Dendritic cell treated with granulocyte-macrophage colony-stimulating factor and Interleukin-4, amounts not matched to agents 40 ng/mL and 50 ng/mL, for 4 days (primary cell): Measurements from ENCODE around the gene RBP3.

ENCODE experiments used
- H3K27ac Mint-ChIP-seq: one replicate; pipeline ENCODE4 v1.8.0; 2022; ENCODE audit warnings: mild to moderate bottlenecking, mixed read lengths
- H3K27me3 Mint-ChIP-seq: one replicate; pipeline ENCODE4 v1.8.0; 2022; ENCODE audit warnings: mild to moderate bottlenecking, mixed read lengths
- H3K36me3 Mint-ChIP-seq: one replicate; pipeline ENCODE4 v1.8.0; 2022; ENCODE audit warnings: low read depth, mixed read lengths
- H3K4me1 Mint-ChIP-seq: one replicate; pipeline ENCODE4 v1.8.0; 2022; ENCODE audit warnings: low read depth, mixed read lengths
- H3K4me3 Mint-ChIP-seq: one replicate; pipeline ENCODE4 v1.8.0; 2022; ENCODE audit warnings: mild to moderate bottlenecking, moderate library complexity, mixed read lengths
- H3K9me3 Mint-ChIP-seq: one replicate; pipeline ENCODE4 v1.8.0; 2022; ENCODE audit warnings: mixed read lengths
- intact Hi-C: fragments of 100-400 bp; cut with micrococcal nuclease; formaldehyde crosslinking; loops from one replicate; pipeline ENCODE4 v1.15.0; 2022

Gene RBP3

DNA sequence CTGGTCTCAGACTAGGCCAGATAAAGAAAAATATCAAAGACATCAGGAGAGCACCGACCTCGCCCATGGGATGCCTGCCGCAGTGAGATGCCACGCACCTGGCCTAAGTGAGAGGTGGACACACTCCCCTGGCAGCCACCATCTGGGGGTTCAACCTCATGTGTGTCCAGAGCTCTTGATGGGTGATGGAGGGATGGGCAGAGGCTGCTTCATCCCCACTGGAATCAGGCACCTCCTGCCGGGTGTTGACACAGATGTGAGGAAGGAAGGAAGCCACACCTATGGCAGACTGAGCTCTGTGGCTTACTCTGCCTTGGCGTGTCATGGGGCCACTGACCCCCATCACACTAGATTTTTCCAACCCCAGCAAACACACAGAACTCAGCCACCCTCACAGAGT is 24.6 kb downstream of the RBP3 start:
- Mint-ChIP-seq H3K36me3 (no peaks in the 10 kb centered on the region), H3K27ac (no peak overlapping the region), H3K27me3 (peaks cover 21% of the 10 kb centered on the region), H3K4me1 (no peaks in the 10 kb centered on the region), H3K4me3 (no peak overlapping the region), H3K9me3 (no peaks in the 10 kb centered on the region)
- intact Hi-C loops = no loop called here

DNA sequence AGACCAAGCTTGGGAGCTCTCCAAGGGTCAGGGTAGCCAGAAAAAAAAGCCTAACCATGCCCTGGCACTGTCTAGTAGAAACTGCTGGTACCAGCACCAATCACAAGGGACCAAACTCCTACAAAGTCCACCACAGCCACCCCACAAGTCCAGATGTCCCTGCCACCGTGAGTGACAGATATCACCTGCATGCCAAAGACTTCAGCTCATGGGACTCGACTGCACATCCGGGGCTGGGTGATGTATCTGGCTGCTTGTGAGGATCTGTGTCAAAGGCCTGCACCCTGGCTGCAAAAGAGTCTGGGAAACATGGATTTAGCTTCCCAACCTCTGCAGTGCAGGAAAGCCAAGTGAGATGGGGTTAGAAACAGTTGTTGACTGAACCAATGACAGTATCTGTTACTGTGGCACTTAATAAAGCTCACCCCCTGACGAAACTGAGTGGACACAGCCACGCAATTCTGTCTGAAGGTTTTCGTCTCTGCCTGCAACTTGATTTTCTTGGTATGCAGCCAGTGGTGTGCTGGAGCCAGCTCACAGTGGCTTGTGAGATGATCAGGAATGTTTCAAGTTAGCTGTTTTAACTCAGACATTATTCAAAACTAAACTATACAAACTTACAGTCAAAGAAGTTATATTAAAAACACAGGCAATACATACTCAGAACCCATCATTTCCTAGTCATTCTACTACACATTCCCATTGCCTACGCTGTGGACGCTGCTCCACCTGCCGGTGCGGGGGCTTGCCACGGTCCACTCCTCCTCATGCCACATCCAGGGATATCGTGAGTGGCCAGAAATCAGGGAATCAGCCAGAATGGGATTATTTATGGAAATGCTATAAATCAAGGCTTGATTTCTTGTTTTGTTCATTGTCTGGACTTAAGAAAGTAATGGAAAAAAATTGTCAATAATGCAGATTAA is 26.7 kb downstream of the RBP3 start:
- intact Hi-C loops = no loop called here
- Mint-ChIP-seq H3K36me3 (no peaks in the 10 kb centered on the region), H3K27me3 (peaks cover 37% of the 10 kb centered on the region), H3K4me3 (no peak overlapping the region), H3K4me1 (no peaks in the 10 kb centered on the region), H3K9me3 (no peaks in the 10 kb centered on the region), H3K27ac (no peak overlapping the region)

DNA sequence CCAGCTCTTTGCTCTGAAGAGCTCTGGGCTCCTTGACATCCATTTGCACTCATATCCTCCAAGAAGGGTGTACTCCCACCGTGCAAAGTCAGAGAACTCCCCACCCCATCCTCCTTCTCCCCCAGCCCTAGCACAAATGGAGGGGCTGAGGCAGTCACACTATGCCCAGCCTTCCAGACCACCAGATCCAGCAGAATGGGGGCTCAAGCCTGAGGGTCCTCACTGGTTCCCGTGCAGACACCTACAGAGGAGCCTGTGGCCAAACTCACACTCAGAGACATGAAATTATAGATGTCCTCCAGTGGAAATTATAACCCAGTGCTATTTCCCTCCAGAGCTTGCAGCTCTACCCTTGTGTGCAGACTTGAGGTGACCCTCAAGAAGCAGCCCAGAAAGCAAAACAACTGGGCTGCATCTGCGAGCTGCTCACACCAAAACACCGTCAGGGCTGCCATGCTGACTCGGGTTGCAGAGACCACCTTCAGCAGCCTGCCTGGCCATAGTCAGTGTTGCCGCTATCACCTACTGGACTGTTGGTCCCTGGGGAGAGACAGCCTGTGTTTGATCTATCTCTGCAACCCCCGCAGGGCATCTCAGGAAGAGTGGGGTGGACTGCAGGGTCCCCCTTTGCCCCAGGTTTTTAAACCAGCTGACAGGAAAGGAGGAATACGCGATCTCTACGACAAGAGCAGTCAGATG is 28.5 kb downstream of the RBP3 start:
- Mint-ChIP-seq H3K36me3 (no peaks in the 10 kb centered on the region), H3K9me3 (no peaks in the 10 kb centered on the region), H3K27me3 (peaks cover 52% of the 10 kb centered on the region), H3K4me3 (no peak overlapping the region), H3K27ac (no peak overlapping the region), H3K4me1 (no peaks in the 10 kb centered on the region)
- intact Hi-C loops = no loop called here

DNA sequence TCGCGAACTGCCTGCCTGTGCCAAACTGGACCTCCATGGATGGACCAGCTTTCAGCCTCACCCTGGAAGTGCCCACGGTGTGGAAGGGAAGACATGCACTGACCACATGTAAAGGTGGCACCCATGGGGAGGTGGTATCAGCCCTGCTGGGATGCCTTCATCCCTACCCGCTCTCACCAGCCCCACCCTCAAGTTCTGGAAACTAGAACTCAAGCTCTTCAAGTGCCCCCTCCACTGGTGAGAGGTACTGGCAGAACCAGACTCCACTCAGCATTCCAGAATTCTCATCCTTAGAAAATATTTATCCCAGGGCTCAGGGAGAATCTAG is 30.0 kb downstream of the RBP3 start:
- H3K27me3 Mint-ChIP-seq = peaks cover 55% of the 10 kb centered on the region
- intact Hi-C loops = no loop called here
- H3K36me3 Mint-ChIP-seq = no peaks in the 10 kb centered on the region
- H3K4me3 Mint-ChIP-seq = no peak overlapping the region
- no peaks in the 10 kb centered on the region for H3K9me3 Mint-ChIP-seq
- no peak overlapping the region for H3K27ac Mint-ChIP-seq
- H3K4me1 Mint-ChIP-seq = no peaks in the 10 kb centered on the region

DNA sequence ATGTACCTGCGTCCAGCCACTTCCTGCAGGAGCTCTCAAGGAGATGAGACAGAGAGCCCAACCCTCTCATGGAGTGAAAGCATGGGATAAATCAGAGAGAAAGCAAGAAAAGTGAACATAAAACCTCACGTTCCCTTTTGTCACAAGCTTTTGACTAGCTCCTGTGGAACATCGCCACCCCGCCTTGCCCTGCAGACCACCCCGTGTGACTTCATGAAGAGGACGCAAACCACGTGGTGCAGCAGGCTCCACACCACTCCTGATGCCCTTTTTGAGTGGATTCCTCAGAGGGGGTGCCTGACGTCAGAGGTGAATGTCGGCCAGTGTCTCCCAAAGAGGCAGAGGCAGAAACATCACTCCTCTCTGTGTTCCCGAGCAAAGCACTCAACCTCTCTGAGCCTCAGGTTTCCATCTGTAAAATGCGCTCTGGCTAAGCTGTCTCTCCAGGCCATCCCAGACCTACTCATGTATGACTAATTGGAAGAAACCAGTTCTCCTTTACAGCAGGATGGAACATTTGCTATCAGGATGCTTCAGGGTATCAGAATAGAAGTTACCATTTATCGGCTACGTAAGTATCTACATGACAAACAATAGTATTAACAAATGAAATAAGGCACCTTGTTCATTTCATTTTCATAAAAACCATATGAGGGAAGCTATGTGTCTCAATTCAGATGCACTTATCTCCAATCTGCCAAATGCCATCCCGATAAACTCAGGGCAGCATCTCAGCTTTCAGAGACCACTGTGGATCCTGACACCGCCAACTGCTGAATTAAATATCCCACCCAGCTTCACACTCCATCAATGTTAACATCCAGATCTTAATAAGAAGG is 30.7 kb downstream of the RBP3 start:
- Mint-ChIP-seq H3K4me3 (no peak overlapping the region), H3K27ac (no peak overlapping the region), H3K36me3 (no peaks in the 10 kb centered on the region), H3K9me3 (no peaks in the 10 kb centered on the region), H3K4me1 (peaks cover 4% of the 10 kb centered on the region), H3K27me3 (peaks cover 60% of the 10 kb centered on the region)
- intact Hi-C loops = no loop called here

GRCh38 chr10:47379445-47379785 is 31.3 kb downstream of the RBP3 start:
- H3K4me3 Mint-ChIP-seq = no peak overlapping the region
- intact Hi-C loops = no loop called here
- H3K36me3 Mint-ChIP-seq = no peaks in the 10 kb centered on the region
- H3K9me3 Mint-ChIP-seq = no peaks in the 10 kb centered on the region
- peaks cover 7% of the 10 kb centered on the region for H3K4me1 Mint-ChIP-seq
- no peak overlapping the region for H3K27ac Mint-ChIP-seq
- H3K27me3 Mint-ChIP-seq = peaks cover 63% of the 10 kb centered on the region

- intact Hi-C loops = no loop called here
- H3K4me1 Mint-ChIP-seq = peaks cover 7% of the 10 kb centered on the region
- no peak overlapping the region for H3K4me3 Mint-ChIP-seq
- H3K27ac Mint-ChIP-seq = no peak overlapping the region
- peaks cover 63% of the 10 kb centered on the region for H3K27me3 Mint-ChIP-seq
- no peaks in the 10 kb centered on the region for H3K9me3 Mint-ChIP-seq
- H3K36me3 Mint-ChIP-seq = no peaks in the 10 kb centered on the region
Measured at GRCh38 chr10:47379901-47380300, 31.7 kb downstream of the RBP3 start.

GRCh38 chr10:47380341-47381102 is 32.4 kb downstream of the RBP3 start:
- H3K4me1 Mint-ChIP-seq = peaks cover 7% of the 10 kb centered on the region
- H3K4me3 Mint-ChIP-seq = no peak overlapping the region
- H3K27me3 Mint-ChIP-seq = peaks cover 63% of the 10 kb centered on the region
- H3K9me3 Mint-ChIP-seq = peaks cover 3% of the 10 kb centered on the region
- intact Hi-C loops = no loop called here
- H3K27ac Mint-ChIP-seq = no peak overlapping the region
- H3K36me3 Mint-ChIP-seq = no peaks in the 10 kb centered on the region

DNA sequence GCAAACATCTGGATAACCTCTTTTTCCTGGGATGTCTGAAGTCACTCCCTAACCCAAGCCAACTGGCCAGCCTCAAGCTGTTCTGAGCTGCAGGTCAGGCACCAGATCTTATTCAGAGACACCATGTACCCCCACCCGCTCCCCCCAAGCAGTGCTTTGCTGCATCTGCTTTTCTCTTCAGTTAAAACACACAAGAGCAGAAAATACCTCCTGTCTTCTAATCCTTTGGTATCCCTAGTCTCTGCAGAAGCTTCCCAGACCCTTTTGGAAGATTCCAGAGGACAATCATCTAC is 32.9 kb downstream of the RBP3 start:
- Mint-ChIP-seq H3K36me3 (no peaks in the 10 kb centered on the region), H3K4me1 (peaks cover 7% of the 10 kb centered on the region), H3K27ac (no peak overlapping the region), H3K4me3 (no peak overlapping the region), H3K27me3 (peaks cover 58% of the 10 kb centered on the region), H3K9me3 (peaks cover 7% of the 10 kb centered on the region)
- intact Hi-C loops = no loop called here

- intact Hi-C loops = no loop called here
- Mint-ChIP-seq H3K36me3 (no peaks in the 10 kb centered on the region), H3K4me3 (no peak overlapping the region), H3K27me3 (peaks cover 52% of the 10 kb centered on the region), H3K27ac (no peak overlapping the region), H3K4me1 (peaks cover 7% of the 10 kb centered on the region), H3K9me3 (peaks cover 7% of the 10 kb centered on the region)
Measured at GRCh38 chr10:47381427-47382379, 33.5 kb downstream of the RBP3 start.

- peaks cover 35% of the 10 kb centered on the region for H3K27me3 Mint-ChIP-seq
- peak overlapping the region; percentile 81 for H3K4me3 Mint-ChIP-seq
- intact Hi-C loops = no loop called here
Measured at GRCh38 chr10:47383261-47384147, 35.3 kb downstream of the RBP3 start.

More at GRCh38 chr10:47383261-47384147, 35.3 kb downstream of the RBP3 start:
- H3K9me3 Mint-ChIP-seq = peaks cover 22% of the 10 kb centered on the region
- no peaks in the 10 kb centered on the region for H3K36me3 Mint-ChIP-seq
- H3K4me1 Mint-ChIP-seq = peaks cover 7% of the 10 kb centered on the region
- peak overlapping the region; percentile 1 for H3K27ac Mint-ChIP-seq
